CD4-positive, alpha-beta T cell (primary cell): ENCODE results near the gene SCGB1A1. TPM values are rescaled to one million over a fixed set of nuclear protein-coding genes. Genes with fewer than 3 reads are reported as not detected.

Experiments used
- ATAC-seq: fragments of 200-7000 bp; cut with Tn5 transposase; one replicate; pipeline ENCODE4 v1.10.0; 2022; ENCODE audit warnings: mild to moderate bottlenecking; ENCODE audit not compliant: poor library complexity
- CTCF ChIA-PET: fragments of 350-600 bp; sonication (Branson Sonifier 250); formaldehyde crosslinking; loops from one replicate; lab custom pipeline; 2021; ENCODE audit warnings: antibody characterized with exemption, inconsistent platforms; lab: Charles Lee
- POLR2A ChIA-PET: fragments of 350-600 bp; sonication (Branson Sonifier 250); formaldehyde crosslinking; loops from one replicate; lab custom pipeline; 2021; ENCODE audit warnings: antibody characterized with exemption, inconsistent platforms; lab: Charles Lee
- DNase-seq, 14 experiments: peaks; one replicate each; pipeline ENCODE4 v3.0.0-alpha.2; 2013 to 2020; ENCODE audit warnings: mixed read lengths in 2 of 14
- H3K27ac ChIP-seq, 2 donors: one replicate each; pipeline versions ENCODE4 v1.5.1 to v1.7.0; 2013; ENCODE audit warnings: low read length in 2 of 2, low read depth in 1 of 2, mild to moderate bottlenecking in 1 of 2
- H3K27me3 ChIP-seq, 2 experiments: 1 replicate in 1 of 2; 2 replicates in 1 of 2; pipeline versions ENCODE4 v1.6.1 to v1.7.0; 2013; ENCODE audit warnings: low read length in 2 of 2, control low read depth in 1 of 2, mild to moderate bottlenecking in 1 of 2, moderate library complexity in 1 of 2; ENCODE audit not compliant: insufficient read depth in 2 of 2, control insufficient read depth in 1 of 2
- H3K36me3 ChIP-seq: one replicate; pipeline ENCODE4 v1.6.1; 2013; ENCODE audit warnings: low read length, control low read depth; ENCODE audit not compliant: insufficient read depth
- H3K4me1 ChIP-seq: one replicate; pipeline ENCODE4 v1.6.1; 2013; ENCODE audit warnings: low read length, control low read depth; ENCODE audit not compliant: insufficient read depth
- H3K4me3 ChIP-seq: one replicate; pipeline ENCODE4 v1.5.1; 2013; ENCODE audit warnings: mild to moderate bottlenecking, low read length, moderate library complexity
- H3K9me3 ChIP-seq, 2 experiments: 1 replicate in 1 of 2; 2 replicates in 1 of 2; pipeline versions ENCODE4 v1.6.1 to v1.7.0; 2013; ENCODE audit warnings: low read length in 2 of 2, mild to moderate bottlenecking in 2 of 2, control low read depth in 1 of 2, moderate library complexity in 1 of 2; ENCODE audit not compliant: control insufficient read depth in 1 of 2, insufficient read depth in 1 of 2
- H3K27ac Mint-ChIP-seq: one replicate; pipeline ENCODE4 v1.8.0; 2020; ENCODE audit warnings: mixed read lengths
- H3K27me3 Mint-ChIP-seq: one replicate; pipeline ENCODE4 v1.8.0; 2021; ENCODE audit warnings: mixed read lengths
- H3K36me3 Mint-ChIP-seq: one replicate; pipeline ENCODE4 v1.8.0; 2021; ENCODE audit warnings: low read depth, mixed read lengths
- H3K4me1 Mint-ChIP-seq: one replicate; pipeline ENCODE4 v1.8.0; 2021; ENCODE audit warnings: low read depth, mixed read lengths
- H3K4me3 Mint-ChIP-seq: one replicate; pipeline ENCODE4 v1.8.0; 2020; ENCODE audit warnings: mild to moderate bottlenecking, mixed read lengths
- H3K9me3 Mint-ChIP-seq: one replicate; pipeline ENCODE4 v1.8.0; 2020; ENCODE audit warnings: mixed read lengths
- CTCF ChIP-seq: fragments of 200-600 bp; IDR thresholded peaks from one replicate; pipeline ENCODE4 v1.8.0; 2022; ENCODE audit warnings: antibody characterized with exemption, mild to moderate bottlenecking
- intact Hi-C, 2 experiments: fragments of 100-400 bp; cut with DNase I in 1 of 2; cut with micrococcal nuclease in 1 of 2; formaldehyde crosslinking; loops; one replicate each; pipeline versions ENCODE4 v1.15.1 to v1.9.0; 2023 to 2025; cut with DNase I, micrococcal nuclease
- total RNA-seq, 174 experiments: library from RNA in 2 of 174; stranded (reverse) in 2 of 174; gene quantifications; one replicate each; pipeline ENCODE4 v1.2.3 and lab custom pipeline; 2021 to 2026

Gene SCGB1A1
- total RNA-seq, 2 experiments from 2014 or later, result not detected

GRCh38 chr11:62391642-62392425, 27.0 kb upstream of the SCGB1A1 start:
- Mint-ChIP-seq H3K4me3 (no peak overlapping the region), H3K4me1 (peaks cover 12% of the 10 kb centered on the region), H3K27me3 (no peaks in the 10 kb centered on the region), H3K27ac (no peak overlapping the region), H3K9me3 (no peaks in the 10 kb centered on the region), H3K36me3 (no peaks in the 10 kb centered on the region)
- Histone ChIP-seq H3K9me3 (no peaks in the 10 kb centered on the region), H3K27me3 (no peaks in the 10 kb centered on the region), H3K4me1 (peaks cover 2% of the 10 kb centered on the region), H3K36me3 (no peaks in the 10 kb centered on the region), H3K4me3 (no peak overlapping the region), H3K27ac (no peak overlapping the region)
- intact Hi-C loops, result loop anchor here in 1 of 2 experiments (1.0 to 10.0 kb wide), 2 partner anchors 12 to 493 kb away; partner anchors contain the start of gene SLC3A2
- ATAC-seq (no peak), DNase-seq (no peak)
- CTCF ChIA-PET, result interaction anchor here (1.3 kb wide), 1 partner anchor 33 kb away, joined by 4 read pairs; no protein-coding TSS in a partner anchor
- no peak for TF ChIP-seq CTCF
- POLR2A ChIA-PET, result interaction anchor here (0.6 kb wide), 1 partner anchor 302 kb away, joined by 3 read pairs; no protein-coding TSS in a partner anchor

- H3K4me3 Mint-ChIP-seq, result no peak overlapping the region
- POLR2A ChIA-PET, result no interaction called here
- H3K9me3 ChIP-seq, result no peaks in the 10 kb centered on the region
- DNase-seq (no peak), ATAC-seq (no peak)
- no peaks in the 10 kb centered on the region for H3K27me3 Mint-ChIP-seq
- no peaks in the 10 kb centered on the region for H3K4me1 ChIP-seq
- intact Hi-C loops, result loop anchor here in 1 of 2 experiments (1.0 to 10.0 kb wide), 2 partner anchors 12 to 492 kb away; partner anchors contain the start of gene SLC3A2
- no peak overlapping the region for H3K27ac Mint-ChIP-seq
- no peak for TF ChIP-seq CTCF
- H3K36me3 Mint-ChIP-seq, result no peaks in the 10 kb centered on the region
- H3K4me3 ChIP-seq, result no peak overlapping the region
- H3K27ac ChIP-seq, result no peak overlapping the region
- CTCF ChIA-PET, result interaction anchor here (1.3 kb wide), 2 partner anchors 13 to 32 kb away, joined by 3 to 4 read pairs; no protein-coding TSS in a partner anchor
- no peaks in the 10 kb centered on the region for H3K9me3 Mint-ChIP-seq
- no peaks in the 10 kb centered on the region for H3K27me3 ChIP-seq
- H3K4me1 Mint-ChIP-seq, result peaks cover 12% of the 10 kb centered on the region
- no peaks in the 10 kb centered on the region for H3K36me3 ChIP-seq
Measured at GRCh38 chr11:62392506-62392905, 26.3 kb upstream of the SCGB1A1 start.

- no peaks in the 10 kb centered on the region for H3K27me3 Mint-ChIP-seq
- TF ChIP-seq CTCF, result peak; percentile 44
- H3K4me3 Mint-ChIP-seq, result no peak overlapping the region
- no peak overlapping the region for H3K27ac ChIP-seq
- ChIA-PET POLR2A (interaction anchor here (1.0 kb wide), 1 partner anchor 12 kb away, joined by 3 read pairs; no protein-coding TSS in a partner anchor), CTCF (interaction anchor here (0.6 to 1.4 kb wide), 4 partner anchors 9 to 240 kb away, joined by 3 to 4 read pairs (median 4); no protein-coding TSS in a partner anchor)
- H3K4me1 Mint-ChIP-seq, result peaks cover 12% of the 10 kb centered on the region
- no peaks in the 10 kb centered on the region for H3K9me3 Mint-ChIP-seq
- intact Hi-C loops, result loop anchor here in 1 of 2 experiments (10.0 kb wide), 1 partner anchor 492 kb away; the partner anchor contains the start of gene SLC3A2
- peak; percentile 77 for ATAC-seq
- no peaks in the 10 kb centered on the region for H3K36me3 Mint-ChIP-seq
- no peaks in the 10 kb centered on the region for H3K36me3 ChIP-seq
- H3K27me3 ChIP-seq, result no peaks in the 10 kb centered on the region
- H3K4me1 ChIP-seq, result no peaks in the 10 kb centered on the region
- DNase-seq, result peak in 5 of 14 experiments; percentile 30 to 70 (median 51)
- peak overlapping the region; percentile 53 for H3K27ac Mint-ChIP-seq
- H3K9me3 ChIP-seq, result no peaks in the 10 kb centered on the region
- no peak overlapping the region for H3K4me3 ChIP-seq
Measured at GRCh38 chr11:62393061-62393611, 25.7 kb upstream of the SCGB1A1 start.
